Chondrocyte (in vitro differentiated cells): Measurements from ENCODE around the gene ZSCAN30. TPM values are rescaled to one million over a fixed set of nuclear protein-coding genes. Genes with fewer than 3 reads are reported as not detected.

Experiments used
- DNase-seq: peaks from one replicate; pipeline ENCODE4 v3.0.0; 2021; ENCODE audit warnings: mixed read lengths, low spot score
- H3K27ac Mint-ChIP-seq: one replicate; pipeline ENCODE4 v1.8.0; 2021; ENCODE audit warnings: mild to moderate bottlenecking, moderate library complexity, mixed read lengths; ENCODE audit not compliant: unreplicated experiment
- H3K27me3 Mint-ChIP-seq: 2 replicates; pipeline ENCODE4 v1.8.0; 2021; ENCODE audit warnings: low read depth, mixed read lengths
- H3K36me3 Mint-ChIP-seq: 2 replicates; pipeline ENCODE4 v1.8.0; 2021; ENCODE audit warnings: low read depth, mixed read lengths
- H3K4me1 Mint-ChIP-seq: 2 replicates; pipeline ENCODE4 v1.8.0; 2021; ENCODE audit warnings: low read depth, mild to moderate bottlenecking, mixed read lengths
- H3K4me3 Mint-ChIP-seq: one replicate; pipeline ENCODE4 v1.8.0; 2021; ENCODE audit warnings: mild to moderate bottlenecking, moderate library complexity, mixed read lengths; ENCODE audit not compliant: unreplicated experiment
- H3K9me3 Mint-ChIP-seq: 2 replicates; pipeline ENCODE4 v1.8.0; 2021; ENCODE audit warnings: low read depth, mixed read lengths
- CTCF ChIP-seq: fragments of 200-600 bp; sonication (generic); IDR thresholded peaks from 2 replicates; pipeline ENCODE4 v1.5.0; 2021; ENCODE audit warnings: antibody characterized with exemption, mild to moderate bottlenecking, moderate library complexity
- total RNA-seq: library from RNA; stranded (reverse); gene quantifications from 3 replicates; pipeline ENCODE4 v1.2.1, GENCODE V29; 2021

Gene ZSCAN30
- total RNA-seq, 1 donor from 2014 or later: 9.8 TPM

- Mint-ChIP-seq H3K4me3 (no peak overlapping the region), H3K27ac (no peak overlapping the region), H3K36me3 (peaks cover 5% of the 10 kb centered on the region)
These were observed 32.7 kb upstream of the ZSCAN30 start for GRCh38 chr18:35322486-35323458.

GRCh38 chr18:35311496-35311895 lies 21.5 kb upstream of the ZSCAN30 start:
- H3K4me3 Mint-ChIP-seq: no peak overlapping the region
- H3K27ac Mint-ChIP-seq: no peak overlapping the region
- peaks cover 10% of the 10 kb centered on the region for H3K4me1 Mint-ChIP-seq
- no peak for DNase-seq
- H3K9me3 Mint-ChIP-seq: peaks cover 71% of the 10 kb centered on the region
- no peak for TF ChIP-seq CTCF
- peaks cover 38% of the 10 kb centered on the region for H3K36me3 Mint-ChIP-seq
- no peaks in the 10 kb centered on the region for H3K27me3 Mint-ChIP-seq

More at GRCh38 chr18:35322486-35323458, 32.7 kb upstream of the ZSCAN30 start:
- H3K4me1 Mint-ChIP-seq: peaks cover 23% of the 10 kb centered on the region
- peaks cover 12% of the 10 kb centered on the region for H3K9me3 Mint-ChIP-seq
- TF ChIP-seq CTCF: no peak
- no peak for DNase-seq
- no peaks in the 10 kb centered on the region for H3K27me3 Mint-ChIP-seq

- no peak overlapping the region for H3K4me3 Mint-ChIP-seq
These were observed 16.7 kb upstream of the ZSCAN30 start for GRCh38 chr18:35306588-35307250.

GRCh38 chr18:35303610-35304009 lies 13.6 kb upstream of the ZSCAN30 start:
- H3K27me3 Mint-ChIP-seq: no peaks in the 10 kb centered on the region
- no peaks in the 10 kb centered on the region for H3K4me1 Mint-ChIP-seq
- H3K36me3 Mint-ChIP-seq: peaks cover 76% of the 10 kb centered on the region
- DNase-seq: no peak
- no peak for TF ChIP-seq CTCF
- H3K27ac Mint-ChIP-seq: no peak overlapping the region
- no peak overlapping the region for H3K4me3 Mint-ChIP-seq
- H3K9me3 Mint-ChIP-seq: peaks cover 76% of the 10 kb centered on the region

More at GRCh38 chr18:35306588-35307250, 16.7 kb upstream of the ZSCAN30 start:
- no peak for TF ChIP-seq CTCF
- DNase-seq: no peak
- peaks cover 65% of the 10 kb centered on the region for H3K36me3 Mint-ChIP-seq
- H3K27ac Mint-ChIP-seq: no peak overlapping the region
- peaks cover 8% of the 10 kb centered on the region for H3K4me1 Mint-ChIP-seq
- H3K9me3 Mint-ChIP-seq: peaks cover 81% of the 10 kb centered on the region
- no peaks in the 10 kb centered on the region for H3K27me3 Mint-ChIP-seq

- no peak for TF ChIP-seq CTCF
- Mint-ChIP-seq H3K27me3 (no peaks in the 10 kb centered on the region), H3K9me3 (peaks cover 21% of the 10 kb centered on the region), H3K27ac (no peak overlapping the region), H3K36me3 (peaks cover 32% of the 10 kb centered on the region), H3K4me3 (no peak overlapping the region), H3K4me1 (peaks cover 10% of the 10 kb centered on the region)
- no peak for DNase-seq
These were observed 6.0 kb upstream of the ZSCAN30 start for GRCh38 chr18:35296060-35296459.
